HG02840 (cell line): Measurements from ENCODE around the gene LGR6.
"Not testable (repeated sequence)": the region's sequence is repeated elsewhere in the genome, so short reads cannot be mapped to it uniquely, and the experiment has no call there.

ENCODE experiments used
- ATAC-seq: cut with Tn5 transposase; IDR thresholded peaks from one replicate; pipeline ENCODE4 v1.9.1; 2021; ENCODE audit warnings: mild to moderate bottlenecking, moderate library complexity, moderate number of reproducible peaks; ENCODE audit not compliant: unreplicated experiment, low FRiP score

Gene LGR6

GRCh38 chr1:202172015-202172355 is 21.6 kb upstream of the LGR6 start:
- no peak for ATAC-seq

GRCh38 chr1:202173993-202174392 is 19.6 kb upstream of the LGR6 start:
- ATAC-seq, result no peak

GRCh38 chr1:202176949-202177927 is 16.4 kb upstream of the LGR6 start:
- ATAC-seq, result no peak

- ATAC-seq, result no peak
Measured at GRCh38 chr1:202179828-202180750, 13.5 kb upstream of the LGR6 start.

- not testable (repeated sequence) for ATAC-seq
Measured at GRCh38 chr1:202180751-202181139, 12.9 kb upstream of the LGR6 start.

GRCh38 chr1:202181586-202181985 is 12.0 kb upstream of the LGR6 start:
- no peak for ATAC-seq

GRCh38 chr1:202182040-202182877 is 11.3 kb upstream of the LGR6 start:
- ATAC-seq, result no peak

- ATAC-seq, result no peak
Measured at GRCh38 chr1:202184750-202185460, 8.7 kb upstream of the LGR6 start.

- ATAC-seq, result no peak
Measured at GRCh38 chr1:202186327-202186726, 7.3 kb upstream of the LGR6 start.

- no peak for ATAC-seq
Measured at GRCh38 chr1:202187041-202187671, 6.4 kb upstream of the LGR6 start.

- no peak for ATAC-seq
Measured at GRCh38 chr1:202187697-202188407, 5.7 kb upstream of the LGR6 start.

GRCh38 chr1:202189001-202189790 is 4.4 kb upstream of the LGR6 start:
- ATAC-seq, result no peak

- no peak for ATAC-seq
Measured at GRCh38 chr1:202189918-202190715, 3.5 kb upstream of the LGR6 start.

GRCh38 chr1:202191391-202191790 is 2.2 kb upstream of the LGR6 start:
- ATAC-seq, result not testable (repeated sequence)

GRCh38 chr1:202192770-202193613 is 607 bp upstream of the LGR6 start:
- ATAC-seq, result no peak

GRCh38 chr1:202194328-202194648 is 689 bp downstream of the LGR6 start:
- no peak for ATAC-seq
